ENCODE measurements around the gene CASP10. TPM values are rescaled to one million over a fixed set of nuclear protein-coding genes. Genes with fewer than 3 reads are reported as not detected.

Gene CASP10
- polyA plus RNA-seq, 1 of the 3 experiments (the other 2 are of a cell fraction), result 0.12 TPM

- Histone ChIP-seq H3K27me3 (ENCODE audit: insufficient read depth) (no peaks in the 10 kb centered on the region), H2AFZ (ENCODE audit: low read depth) (peak overlapping the region; percentile 96), H3K27ac (ENCODE audit: low read depth in 2 of 2, low read length in 1 of 2) (peak overlapping the region; percentile 81 to 96), H3F3A (replicated peaks; ENCODE audit: insufficient read depth) (peaks cover 13% of the 10 kb centered on the region), H3K36me3 (replicated peaks in 1 of 2; ENCODE audit: control insufficient read depth in 1 of 2, insufficient read depth in 2 of 2, low read length in 1 of 2) (no peaks in the 10 kb centered on the region), H3K9me2 (no peaks in the 10 kb centered on the region), H3K9ac (peak overlapping the region; percentile 92), H3K9me3 (no peaks in the 10 kb centered on the region), H4K20me1 (ENCODE audit: insufficient read depth) (no peaks in the 10 kb centered on the region), H3K79me2 (ENCODE audit: insufficient read depth) (peaks cover 32% of the 10 kb centered on the region), H3K4me2 (peak overlapping the region; percentile 89), H3K4me1 (ENCODE audit: control insufficient read depth in 1 of 2, insufficient read depth in 2 of 2, low read depth in 1 of 2, low read length in 1 of 2) (peaks cover 0 to 4% of the 10 kb centered on the region in 2 experiments; a peak in 2 of 4 replicates), H3K4me3 (ENCODE audit: low read depth in 2 of 2, low read length in 1 of 2) (peak overlapping the region; percentile 54 to 60)
- CTCF ChIA-PET, result no interaction called here
- 26% methylated on average over 10 of the region's 10 CpGs for WGBS (ENCODE audit: low lambda C conversion rate)
- DNase-seq, result no peak
- POLR2A ChIA-PET, result no interaction called here
- TF ChIP-seq CHD2 (IDR thresholded peaks at IDR 0.05; ENCODE audit: low read length, partially characterized antibody) (no peak), NRF1 (IDR thresholded peaks at IDR 0.05; ENCODE audit: low read depth, low read length) (no peak), IRF3 (IDR thresholded peaks at IDR 0.05; ENCODE audit: low read depth, low read length) (no peak), ELF1 (IDR thresholded peaks at IDR 0.05) (peak; percentile 42; the same call in 1 of the 2 replicates), REST (IDR thresholded peaks at IDR 0.05; ENCODE audit: low read depth, low read length) (no peak), SIN3A (IDR thresholded peaks at IDR 0.05; ENCODE audit: borderline replicate concordance, low read depth, low read length) (peak; percentile 64; the same call in 1 of the 2 replicates), MXI1 (IDR thresholded peaks at IDR 0.05; ENCODE audit: low read depth, low read length) (no peak), POLR2AphosphoS5 (IDR thresholded peaks at IDR 0.05; ENCODE audit: low read depth, low read length) (peak; percentile 75), EP300 (IDR thresholded peaks at IDR 0.05; ENCODE audit: borderline replicate concordance in 1 of 2, low read depth in 1 of 2, low read length in 1 of 2) (peak in 1 of 2 experiments; percentile 45; a peak in 1 of 4 replicates), GATA2 (CRISPR knock-in tag; IDR thresholded peaks at IDR 0.05) (no peak), TAF1 (IDR thresholded peaks at IDR 0.05; ENCODE audit: borderline replicate concordance, low read depth, low read length) (peak; percentile 32; the same call in 1 of the 2 replicates), FOXJ3 (CRISPR knock-in tag; IDR thresholded peaks at IDR 0.05) (no peak), PBX3 (IDR thresholded peaks at IDR 0.05) (no peak), SMC3 (IDR thresholded peaks at IDR 0.05; ENCODE audit: low read depth, low read length) (no peak), FOXM1 (IDR thresholded peaks at IDR 0.05; ENCODE audit: low read depth) (no peak), EZH2phosphoT487 (IDR thresholded peaks at IDR 0.05; ENCODE audit: borderline replicate concordance, low read depth) (no peak), RAD21 (IDR thresholded peaks at IDR 0.05; ENCODE audit: low read length) (no peak), YY1 (IDR thresholded peaks at IDR 0.05; ENCODE audit: low read depth) (0 out of 2 replicates have a peak, but pooled peaks have one; percentile 29), ZBTB33 (IDR thresholded peaks at IDR 0.05; ENCODE audit: borderline replicate concordance, low read depth) (no peak), RCOR1 (IDR thresholded peaks at IDR 0.05; ENCODE audit: low read length) (no peak), CTCF (IDR thresholded peaks at IDR 0.05) (peak; percentile 16; the same call in 1 of the 2 replicates), USF1 (IDR thresholded peaks at IDR 0.05; ENCODE audit: borderline replicate concordance, low read depth) (no peak)
Observed at GRCh38 chr2:201257956-201258665, 75.2 kb downstream of the CASP10 start.

Measured in SK-N-SH (cell line).